HG02943 (cell line): ENCODE data around the gene QSOX2.

Source experiments
- ATAC-seq: cut with Tn5 transposase; IDR thresholded peaks from one replicate; pipeline ENCODE4 v1.9.1; 2021; ENCODE audit warnings: mild to moderate bottlenecking, low read depth, moderate library complexity; ENCODE audit not compliant: unreplicated experiment

QSOX2 gene

GRCh38 chr9:136178061-136178772 lies 67.4 kb downstream of the QSOX2 start:
- ATAC-seq = no peak

DNA sequence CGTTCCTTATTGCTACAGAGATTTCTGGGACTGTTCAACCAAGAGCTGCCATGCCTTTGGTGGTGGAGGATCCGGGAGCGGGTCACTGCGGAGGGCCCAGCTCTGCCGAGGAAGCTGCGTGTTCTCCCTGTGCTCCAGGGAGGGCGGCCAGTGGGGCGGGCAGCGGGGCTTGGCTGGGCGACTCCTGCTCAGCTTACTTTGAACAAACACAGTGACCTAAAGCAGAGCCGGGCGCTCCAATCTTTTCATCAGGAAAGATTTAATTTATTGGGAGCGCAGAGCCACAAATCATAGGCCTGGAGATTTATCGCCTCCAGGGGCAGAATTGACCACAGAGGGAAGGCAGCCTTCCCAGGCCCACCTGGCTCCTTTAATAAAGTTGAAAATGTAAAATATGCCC lies 68.4 kb downstream of the QSOX2 start:
- ATAC-seq = no peak

DNA sequence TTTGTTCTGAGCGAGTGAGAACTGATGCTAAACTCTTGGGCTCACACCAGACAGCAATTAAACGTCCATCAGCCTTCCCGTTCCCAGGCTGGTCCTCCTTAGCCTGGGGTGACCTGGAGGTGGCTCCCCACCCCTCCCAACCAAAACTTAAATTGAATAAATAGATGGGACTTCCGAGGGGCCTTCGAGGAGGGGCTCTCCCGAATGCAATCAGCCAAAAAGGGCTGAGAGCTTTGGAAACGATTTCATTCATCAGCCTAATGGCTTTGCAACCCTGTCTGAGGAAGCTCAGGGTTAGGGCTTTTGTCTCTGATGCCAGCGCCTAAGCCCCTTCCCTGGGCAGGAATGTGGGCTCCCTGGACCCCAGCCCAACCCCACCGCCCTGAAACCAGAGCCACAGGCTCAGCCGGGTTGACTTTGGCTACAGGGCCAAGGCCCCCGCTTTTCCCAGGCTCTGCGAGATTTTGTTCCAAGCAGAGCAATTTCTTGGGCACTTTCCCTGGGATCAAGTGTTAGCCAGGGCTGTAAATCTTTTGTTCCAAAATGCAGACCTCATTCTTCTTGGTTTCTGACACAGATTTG lies 69.9 kb downstream of the QSOX2 start:
- no peak for ATAC-seq

DNA sequence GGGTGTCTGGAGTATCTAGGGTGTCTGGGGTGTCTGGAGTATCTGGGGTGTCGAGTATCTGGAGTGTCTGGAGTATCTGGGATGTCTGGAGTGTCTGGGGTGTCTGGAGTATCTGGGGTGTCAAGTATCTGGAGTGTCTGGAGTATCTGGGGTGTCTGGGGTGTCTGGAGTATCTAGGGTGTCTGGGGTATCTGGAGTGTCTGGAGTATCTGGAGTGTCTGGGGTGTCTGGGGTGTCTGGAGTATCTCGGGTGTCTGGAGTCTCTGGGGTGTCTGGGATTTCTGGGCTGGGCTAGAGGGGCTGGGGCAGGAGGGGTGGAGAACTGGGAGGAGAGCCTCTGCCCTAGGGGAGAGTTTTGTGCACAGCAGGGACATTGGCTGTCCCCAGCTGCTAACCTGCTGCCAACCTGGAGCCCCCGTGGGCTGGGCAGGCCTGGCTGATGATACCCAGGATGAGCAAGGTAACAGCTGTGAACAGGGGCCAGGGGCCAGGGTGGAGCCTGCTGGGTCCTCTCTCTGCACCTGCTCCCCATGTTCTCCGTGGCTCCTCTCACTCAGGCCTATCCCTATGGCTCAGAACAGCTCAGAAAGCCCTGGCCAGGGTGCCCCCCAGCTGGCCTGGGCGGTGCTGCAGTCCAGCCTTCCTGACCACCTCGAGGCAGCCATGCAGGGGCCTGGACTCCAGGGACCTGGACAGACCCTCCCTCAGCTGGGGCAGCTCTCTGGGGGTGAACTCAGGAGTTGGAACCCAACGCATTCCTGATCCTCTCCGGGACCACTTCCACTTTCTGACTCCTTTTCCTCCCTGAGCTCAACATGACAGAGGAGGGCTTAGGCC lies 70.6 kb downstream of the QSOX2 start:
- no peak for ATAC-seq

- ATAC-seq = no peak
These were observed 71.8 kb downstream of the QSOX2 start for GRCh38 chr9:136173648-136174290.

GRCh38 chr9:136172412-136173079 lies 73.1 kb downstream of the QSOX2 start:
- ATAC-seq = no peak

DNA sequence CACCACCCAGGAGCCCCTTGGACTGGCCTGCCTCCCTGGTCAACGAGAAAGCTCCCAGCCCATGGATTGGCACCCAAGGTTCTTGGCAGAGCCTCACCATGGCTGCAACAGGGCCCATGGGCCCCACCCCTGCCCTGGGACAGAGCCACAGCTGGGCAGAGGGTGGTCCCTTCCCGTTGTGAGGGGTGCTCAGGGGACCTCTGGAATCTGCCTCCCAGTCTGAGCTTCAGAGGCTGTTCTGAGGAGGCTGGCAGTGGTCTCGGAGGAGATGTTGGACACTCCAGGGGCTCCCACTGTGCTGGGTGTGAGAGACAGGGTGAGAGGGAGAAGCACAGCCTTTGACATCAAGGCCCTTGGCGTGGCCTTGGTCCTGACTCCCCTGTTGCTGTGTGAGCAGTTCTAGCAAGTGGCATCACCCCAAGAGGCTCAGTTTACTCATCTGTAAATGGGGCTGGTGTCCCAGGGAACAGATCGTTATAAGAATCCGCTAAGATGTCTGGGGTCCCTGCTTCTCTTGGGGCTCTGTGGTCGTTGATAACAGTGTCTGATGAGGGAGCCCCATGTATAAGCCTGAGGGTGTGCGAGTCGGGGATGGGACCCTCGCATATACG lies 73.7 kb downstream of the QSOX2 start:
- no peak for ATAC-seq

GRCh38 chr9:136171009-136171800 lies 74.4 kb downstream of the QSOX2 start:
- no peak for ATAC-seq

- no peak for ATAC-seq
These were observed 75.4 kb downstream of the QSOX2 start for GRCh38 chr9:136170006-136170901.

GRCh38 chr9:136169495-136169894 lies 76.1 kb downstream of the QSOX2 start:
- no peak for ATAC-seq

- ATAC-seq = no peak
These were observed 82.3 kb downstream of the QSOX2 start for GRCh38 chr9:136163248-136163850.

GRCh38 chr9:136160995-136161610 lies 84.5 kb downstream of the QSOX2 start:
- ATAC-seq = no peak

DNA sequence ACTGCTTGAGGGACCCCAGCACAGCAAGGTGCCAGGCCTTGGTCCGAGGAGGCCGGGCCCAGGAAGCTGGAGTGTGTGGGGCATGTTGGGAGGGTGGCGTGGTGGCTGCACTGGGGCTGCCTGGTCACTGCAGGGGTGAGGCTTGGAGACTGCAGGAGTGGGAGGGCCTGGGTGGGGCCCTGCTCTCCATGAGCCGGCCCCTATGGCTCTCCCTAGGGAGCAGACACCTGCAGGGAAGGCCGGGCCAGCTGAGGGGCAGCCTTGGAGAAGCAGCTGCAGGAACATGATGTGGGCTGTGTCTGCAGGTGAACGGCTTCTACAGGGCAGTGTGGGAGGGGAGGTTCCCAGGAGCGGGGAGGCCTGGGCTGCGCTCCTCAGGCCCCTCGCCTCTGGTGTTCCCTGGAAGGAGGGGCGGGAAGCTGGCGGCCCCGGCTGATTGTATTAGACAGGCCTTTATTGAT lies 85.2 kb downstream of the QSOX2 start:
- ATAC-seq = no peak

- no peak for ATAC-seq
These were observed 85.8 kb downstream of the QSOX2 start for GRCh38 chr9:136159851-136160250.

- ATAC-seq = no peak
These were observed 87.9 kb downstream of the QSOX2 start for GRCh38 chr9:136157477-136158265.
